Measurements from ENCODE around the gene KCTD7. TPM values are rescaled to one million over a fixed set of nuclear protein-coding genes. Genes with fewer than 3 reads are reported as not detected.
"Not testable (repeated sequence)": the region's sequence is repeated elsewhere in the genome, so short reads cannot be mapped to it uniquely, and the experiment has no call there.

The KCTD7 gene
- total RNA-seq, 1 donor from 2014 or later: 10.3 TPM

- DNase-seq (ENCODE audit: low spot score); H3K27me3 Mint-ChIP-seq (ENCODE audit: low read depth); H3K27ac Mint-ChIP-seq; H3K9me3 Mint-ChIP-seq: not testable (repeated sequence)
- intact Hi-C loops (cut with micrococcal nuclease): loop anchor here (2.0 kb wide), 1 partner anchor 54 kb away; the partner anchor contains the start of gene KCTD7
- Mint-ChIP-seq H3K4me3 (ENCODE audit: low read depth) (peak overlapping the region; percentile 90), H3K36me3 (ENCODE audit: low read depth) (peaks cover 12% of the 10 kb centered on the region), H3K4me1 (ENCODE audit: low read depth) (peaks cover 15% of the 10 kb centered on the region)
These were observed 54.6 kb downstream of the KCTD7 start for GRCh38 chr7:66683094-66683769.

GRCh38 chr7:66683770-66684123 lies 55.1 kb downstream of the KCTD7 start:
- intact Hi-C loops (cut with micrococcal nuclease): loop anchor here (2.0 kb wide), 1 partner anchor 55 kb away; the partner anchor contains the start of gene KCTD7
- no peaks in the 10 kb centered on the region for H3K27me3 Mint-ChIP-seq (ENCODE audit: low read depth)
- peaks cover 14% of the 10 kb centered on the region for H3K36me3 Mint-ChIP-seq (ENCODE audit: low read depth)
- peaks cover 14% of the 10 kb centered on the region for H3K4me1 Mint-ChIP-seq (ENCODE audit: low read depth)
- no peak overlapping the region for H3K27ac Mint-ChIP-seq
- H3K9me3 Mint-ChIP-seq: peaks cover 8% of the 10 kb centered on the region
- H3K4me3 Mint-ChIP-seq (ENCODE audit: low read depth): peak overlapping the region; percentile 45
- DNase-seq (ENCODE audit: low spot score): no peak

GRCh38 chr7:66685663-66686062 lies 57.0 kb downstream of the KCTD7 start:
- H3K27ac Mint-ChIP-seq; H3K4me1 Mint-ChIP-seq (ENCODE audit: low read depth); H3K27me3 Mint-ChIP-seq (ENCODE audit: low read depth); H3K9me3 Mint-ChIP-seq; intact Hi-C loops (cut with micrococcal nuclease); H3K4me3 Mint-ChIP-seq (ENCODE audit: low read depth); DNase-seq (ENCODE audit: low spot score): not testable (repeated sequence)
- H3K36me3 Mint-ChIP-seq (ENCODE audit: low read depth): peaks cover 12% of the 10 kb centered on the region

- no peak for DNase-seq (ENCODE audit: low spot score)
- Mint-ChIP-seq H3K27ac (no peak overlapping the region), H3K4me1 (ENCODE audit: low read depth) (peaks cover 10% of the 10 kb centered on the region), H3K27me3 (ENCODE audit: low read depth) (no peaks in the 10 kb centered on the region), H3K9me3 (peaks cover 8% of the 10 kb centered on the region), H3K36me3 (ENCODE audit: low read depth) (peaks cover 6% of the 10 kb centered on the region), H3K4me3 (ENCODE audit: low read depth) (no peak overlapping the region)
- intact Hi-C loops (cut with micrococcal nuclease): no loop called here
These were observed 58.5 kb downstream of the KCTD7 start for GRCh38 chr7:66687186-66687585.

GRCh38 chr7:66687672-66688071 lies 59.0 kb downstream of the KCTD7 start:
- H3K4me3 Mint-ChIP-seq (ENCODE audit: low read depth); H3K9me3 Mint-ChIP-seq; H3K27ac Mint-ChIP-seq; DNase-seq (ENCODE audit: low spot score); intact Hi-C loops (cut with micrococcal nuclease); H3K4me1 Mint-ChIP-seq (ENCODE audit: low read depth); H3K27me3 Mint-ChIP-seq (ENCODE audit: low read depth); H3K36me3 Mint-ChIP-seq (ENCODE audit: low read depth): not testable (repeated sequence)

GRCh38 chr7:66689081-66689480 lies 60.4 kb downstream of the KCTD7 start:
- H3K27me3 Mint-ChIP-seq (ENCODE audit: low read depth): no peaks in the 10 kb centered on the region
- DNase-seq (ENCODE audit: low spot score): no peak
- intact Hi-C loops (cut with micrococcal nuclease): no loop called here
- no peak overlapping the region for H3K4me3 Mint-ChIP-seq (ENCODE audit: low read depth)
- no peak overlapping the region for H3K27ac Mint-ChIP-seq
- H3K9me3 Mint-ChIP-seq: peaks cover 8% of the 10 kb centered on the region
- peaks cover 6% of the 10 kb centered on the region for H3K36me3 Mint-ChIP-seq (ENCODE audit: low read depth)
- H3K4me1 Mint-ChIP-seq (ENCODE audit: low read depth): no peaks in the 10 kb centered on the region

GRCh38 chr7:66693331-66693730 lies 64.7 kb downstream of the KCTD7 start:
- Mint-ChIP-seq H3K4me3 (ENCODE audit: low read depth) (no peak overlapping the region), H3K9me3 (peaks cover 3% of the 10 kb centered on the region), H3K27me3 (ENCODE audit: low read depth) (no peaks in the 10 kb centered on the region), H3K36me3 (ENCODE audit: low read depth) (peaks cover 2% of the 10 kb centered on the region), H3K27ac (no peak overlapping the region), H3K4me1 (ENCODE audit: low read depth) (no peaks in the 10 kb centered on the region)
- intact Hi-C loops (cut with micrococcal nuclease): no loop called here
- DNase-seq (ENCODE audit: low spot score): no peak

Other genes with a start within 250 kb of the KCTD7 start
- gene RABGEF1, start 111.9 kb downstream of the KCTD7 start, total RNA-seq: 24.5 and 26.3 TPM in 2 replicates